C4-2B (cell line): Measurements from ENCODE around the gene ZBTB20.

Experiments
- H3K27ac ChIP-seq: fragments of 450-650 bp; 2 replicates; pipeline ENCODE4 v1.5.1; 2017
- ZFX ChIP-seq: fragments of 450-650 bp; IDR thresholded peaks from 2 replicates; pipeline ENCODE4 v1.6.1; 2017
- TF ChIP-seq, protein P1 (sequence below): fragments of 450-650 bp; conservative IDR thresholded peaks from 2 replicates; pipeline ENCODE4 v1.5.1; 2017; ENCODE audit warnings: mild to moderate bottlenecking

The ZBTB20 gene

DNA sequence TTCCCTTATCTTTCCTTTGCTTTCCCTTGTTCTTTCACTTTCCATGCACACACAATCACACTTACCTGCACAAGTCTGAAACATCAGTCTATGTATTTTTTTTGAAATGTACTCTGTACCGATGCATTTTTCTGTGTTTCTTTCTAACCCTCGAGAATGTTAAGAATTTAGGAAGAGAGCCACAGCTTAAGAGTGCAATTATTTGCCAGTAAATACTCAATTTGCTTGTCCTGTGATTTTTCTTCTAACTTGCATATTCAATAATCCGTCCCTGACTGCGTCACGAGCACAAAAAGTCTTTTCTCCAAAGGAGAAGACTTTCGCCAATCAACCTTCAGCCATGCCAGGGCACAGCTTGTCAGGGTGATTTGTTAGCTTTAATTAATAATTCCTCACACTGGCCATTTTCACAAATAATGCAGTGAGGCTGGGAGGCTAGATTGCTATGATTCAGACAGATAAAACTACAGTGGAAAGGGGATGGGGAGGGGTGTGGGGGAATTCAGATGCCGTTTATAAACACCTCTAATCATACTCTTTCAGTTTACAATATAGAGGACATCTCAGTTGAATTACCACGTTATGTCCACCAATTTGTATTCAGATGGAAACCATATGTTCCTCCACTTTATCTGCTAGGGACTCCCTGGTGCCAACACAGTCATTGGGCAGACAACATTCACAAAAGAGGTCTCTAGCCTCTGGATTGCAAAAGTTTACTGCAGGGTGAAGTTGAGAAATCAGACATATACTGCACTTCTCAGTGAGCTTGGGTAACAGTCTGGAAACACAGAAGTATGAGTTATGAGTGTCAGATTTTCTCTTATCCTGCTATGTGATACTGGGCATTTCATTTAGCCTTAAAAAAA is 388.0 kb downstream of the ZBTB20 start:
- no peak for TF ChIP-seq ZFX
- TF ChIP-seq, protein P1, sequence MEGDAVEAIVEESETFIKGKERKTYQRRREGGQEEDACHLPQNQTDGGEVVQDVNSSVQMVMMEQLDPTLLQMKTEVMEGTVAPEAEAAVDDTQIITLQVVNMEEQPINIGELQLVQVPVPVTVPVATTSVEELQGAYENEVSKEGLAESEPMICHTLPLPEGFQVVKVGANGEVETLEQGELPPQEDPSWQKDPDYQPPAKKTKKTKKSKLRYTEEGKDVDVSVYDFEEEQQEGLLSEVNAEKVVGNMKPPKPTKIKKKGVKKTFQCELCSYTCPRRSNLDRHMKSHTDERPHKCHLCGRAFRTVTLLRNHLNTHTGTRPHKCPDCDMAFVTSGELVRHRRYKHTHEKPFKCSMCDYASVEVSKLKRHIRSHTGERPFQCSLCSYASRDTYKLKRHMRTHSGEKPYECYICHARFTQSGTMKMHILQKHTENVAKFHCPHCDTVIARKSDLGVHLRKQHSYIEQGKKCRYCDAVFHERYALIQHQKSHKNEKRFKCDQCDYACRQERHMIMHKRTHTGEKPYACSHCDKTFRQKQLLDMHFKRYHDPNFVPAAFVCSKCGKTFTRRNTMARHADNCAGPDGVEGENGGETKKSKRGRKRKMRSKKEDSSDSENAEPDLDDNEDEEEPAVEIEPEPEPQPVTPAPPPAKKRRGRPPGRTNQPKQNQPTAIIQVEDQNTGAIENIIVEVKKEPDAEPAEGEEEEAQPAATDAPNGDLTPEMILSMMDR = no peak
- no peak overlapping the region for H3K27ac ChIP-seq

DNA sequence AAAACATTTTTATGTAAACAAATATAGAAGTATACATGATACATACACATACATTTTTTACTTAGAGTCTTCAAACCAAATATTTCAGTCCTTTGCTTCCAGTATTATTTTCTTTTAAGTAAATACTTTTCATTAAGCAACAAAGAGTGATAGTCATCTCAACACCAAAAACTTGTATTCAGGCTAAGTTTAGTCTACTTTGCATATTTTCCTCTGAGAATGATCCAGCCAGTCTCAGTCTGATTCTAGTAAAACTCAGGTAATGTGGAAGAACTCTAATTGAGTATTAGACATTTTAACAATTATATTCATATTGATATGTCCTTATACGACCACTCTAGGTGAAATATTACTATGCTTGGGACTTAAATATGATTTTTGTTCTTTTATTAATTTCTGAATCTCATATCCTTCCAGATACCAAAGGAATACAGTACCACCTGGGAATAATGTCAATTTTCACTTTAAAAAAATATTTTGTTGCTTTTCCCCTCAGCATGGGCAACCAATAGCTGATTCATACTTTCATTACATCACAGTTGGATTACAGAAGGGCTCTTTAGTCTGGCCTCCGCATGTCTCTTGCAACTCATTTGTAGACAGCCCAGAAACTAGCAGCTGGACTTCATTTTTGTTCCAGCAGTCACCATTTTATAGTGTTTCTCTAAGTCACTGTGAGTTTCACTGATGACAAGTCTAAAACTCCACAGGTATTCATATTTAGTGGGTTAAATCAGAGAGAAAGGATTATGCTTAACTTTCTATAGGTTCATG is 390.4 kb downstream of the ZBTB20 start:
- TF ChIP-seq, protein P1 = no peak
- no peak for TF ChIP-seq ZFX

DNA sequence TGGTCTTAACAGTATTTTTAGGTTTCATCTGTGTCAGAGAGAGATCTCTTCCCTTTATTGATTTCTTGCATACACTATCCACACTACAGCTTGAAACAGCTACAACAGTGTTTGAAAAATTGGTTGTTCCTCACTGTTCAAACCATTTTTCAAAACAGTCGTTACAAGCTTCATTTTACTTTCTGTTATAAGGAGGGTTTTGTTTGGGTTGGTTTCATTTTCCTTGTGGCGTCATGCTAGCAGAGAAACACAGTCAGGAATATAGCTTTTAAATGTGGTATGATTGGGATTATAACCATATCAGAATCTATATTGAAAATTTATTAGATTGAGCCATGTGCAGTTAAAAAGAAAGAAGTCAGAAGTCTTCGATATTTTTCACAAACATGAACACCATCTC is 400.6 kb downstream of the ZBTB20 start:
- no peak overlapping the region for H3K27ac ChIP-seq

More for the DNA sequence above, 390.4 kb downstream of the ZBTB20 start:
- no peak overlapping the region for H3K27ac ChIP-seq

DNA sequence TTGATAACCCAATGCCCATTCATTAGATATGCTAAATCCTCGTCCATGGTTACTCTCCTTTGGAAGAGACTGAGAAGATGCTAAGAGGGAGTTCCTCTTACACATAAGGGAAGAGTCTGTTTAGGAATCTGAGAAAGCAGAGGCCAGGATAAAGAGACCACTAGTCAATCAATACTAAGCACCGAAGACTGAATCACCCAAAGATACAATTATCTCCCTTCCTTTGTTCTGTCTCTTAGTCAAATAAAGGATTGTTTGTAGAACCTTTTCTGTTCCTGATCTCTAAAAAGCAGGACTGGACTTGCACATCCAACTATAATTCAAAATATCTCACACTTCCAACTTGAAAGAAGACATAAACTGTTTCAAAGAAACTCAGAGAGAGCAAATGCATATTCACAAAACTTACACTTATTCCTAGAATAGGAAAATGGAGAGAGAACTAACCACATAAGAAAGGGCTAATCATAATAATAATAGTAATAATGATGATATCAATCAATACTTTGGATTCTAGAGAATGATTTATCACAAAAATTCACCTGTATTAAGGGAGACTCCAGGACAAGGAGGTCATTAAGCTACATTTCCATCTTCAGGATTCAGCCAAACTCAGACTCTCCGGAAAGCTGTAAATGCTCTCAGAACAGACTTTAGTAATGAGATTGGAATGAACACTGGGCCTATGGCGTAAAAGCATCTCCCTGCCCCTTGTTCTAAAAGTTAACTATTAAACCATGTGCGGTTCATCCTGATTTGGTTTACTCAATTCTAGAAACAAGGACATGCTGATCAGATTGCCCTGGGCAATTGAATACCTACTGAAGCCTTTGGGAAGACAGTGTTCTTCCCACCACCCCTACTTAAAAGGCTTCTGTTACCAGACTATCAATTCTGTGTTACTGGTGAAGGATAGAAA is 401.5 kb downstream of the ZBTB20 start:
- H3K27ac ChIP-seq = no peak overlapping the region
- no peak for TF ChIP-seq ZFX
- TF ChIP-seq, protein P1 = no peak

More for the DNA sequence above, 400.6 kb downstream of the ZBTB20 start:
- TF ChIP-seq, protein P1 = no peak
- TF ChIP-seq ZFX = no peak

DNA sequence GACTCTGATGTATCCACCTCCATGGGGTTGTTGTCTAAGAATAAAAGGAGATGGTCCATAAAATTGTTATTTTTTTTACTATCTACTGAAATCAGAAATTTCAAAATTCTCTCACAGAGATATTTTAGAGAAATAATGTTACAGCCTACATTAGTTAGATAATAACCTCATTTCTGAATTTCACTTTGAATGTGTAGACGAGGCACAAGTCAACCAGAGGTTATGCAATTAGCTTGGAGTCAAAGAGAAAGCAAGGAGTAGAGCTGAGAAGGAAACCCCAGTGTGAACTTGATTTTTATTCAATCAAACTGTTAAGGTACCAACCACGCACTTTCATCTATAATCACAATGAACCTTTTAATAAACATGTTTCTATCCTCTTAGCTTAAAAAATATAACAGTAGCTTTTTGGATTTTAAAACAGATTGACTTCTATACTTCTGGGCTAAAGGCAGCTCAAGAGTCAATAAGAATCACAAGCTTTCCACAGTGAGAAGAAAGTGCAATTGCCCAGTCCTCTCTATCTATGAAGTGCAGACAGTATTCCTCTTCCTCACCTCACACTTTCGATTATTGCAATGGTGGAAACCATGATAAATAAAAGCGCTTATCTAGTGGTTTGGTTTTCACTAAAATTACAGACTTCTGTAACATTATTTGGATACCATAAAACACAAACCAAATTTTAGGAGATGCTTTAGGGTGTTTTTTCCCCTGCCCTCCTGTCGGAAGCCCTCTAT is 403.2 kb downstream of the ZBTB20 start:
- TF ChIP-seq ZFX = no peak
- TF ChIP-seq, protein P1 = no peak
- no peak overlapping the region for H3K27ac ChIP-seq

DNA sequence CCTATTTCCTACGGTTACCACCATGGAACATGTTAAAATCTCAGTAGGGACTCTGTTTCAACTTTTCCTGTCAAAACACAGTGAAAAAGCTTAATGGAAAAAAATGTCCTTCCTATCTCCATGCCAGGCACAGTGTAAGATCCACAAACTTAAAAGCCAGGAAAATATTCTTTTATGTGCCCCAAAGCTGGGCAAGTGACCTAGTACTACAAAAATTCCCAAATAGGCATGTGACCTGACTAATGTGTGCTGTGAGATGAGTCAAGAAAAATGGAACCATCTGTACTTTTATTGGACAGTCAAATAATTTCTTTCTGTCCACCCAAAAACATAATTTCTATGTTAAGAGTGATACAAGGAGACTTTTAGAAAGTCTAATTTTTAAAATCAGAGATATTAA is 406.0 kb downstream of the ZBTB20 start:
- TF ChIP-seq, protein P1 = no peak
- TF ChIP-seq ZFX = no peak
- no peak overlapping the region for H3K27ac ChIP-seq
